Mammary epithelial cell (primary cell): ENCODE results near the gene UBE2G1.

ENCODE experiments used
- EZH2 ChIP-seq: IDR thresholded peaks from 2 replicates; pipeline ENCODE4 v1.6.1; 2012; ENCODE audit warnings: low read length, inconsistent platforms, borderline replicate concordance
- TF ChIP-seq, protein P1 (sequence below), 2 donors: IDR thresholded peaks in 1 of 2; conservative IDR thresholded peaks in 1 of 2; 2 replicates each; pipeline ENCODE4 v1.5.1; 2011 to 2012; ENCODE audit warnings: inconsistent platforms in 2 of 2, low read length in 2 of 2, mild to moderate bottlenecking in 2 of 2, control low read depth in 1 of 2, low read depth in 1 of 2; ENCODE audit not compliant: insufficient read depth in 1 of 2; ENCODE audit errors: extremely low read depth in 1 of 2

DNA sequence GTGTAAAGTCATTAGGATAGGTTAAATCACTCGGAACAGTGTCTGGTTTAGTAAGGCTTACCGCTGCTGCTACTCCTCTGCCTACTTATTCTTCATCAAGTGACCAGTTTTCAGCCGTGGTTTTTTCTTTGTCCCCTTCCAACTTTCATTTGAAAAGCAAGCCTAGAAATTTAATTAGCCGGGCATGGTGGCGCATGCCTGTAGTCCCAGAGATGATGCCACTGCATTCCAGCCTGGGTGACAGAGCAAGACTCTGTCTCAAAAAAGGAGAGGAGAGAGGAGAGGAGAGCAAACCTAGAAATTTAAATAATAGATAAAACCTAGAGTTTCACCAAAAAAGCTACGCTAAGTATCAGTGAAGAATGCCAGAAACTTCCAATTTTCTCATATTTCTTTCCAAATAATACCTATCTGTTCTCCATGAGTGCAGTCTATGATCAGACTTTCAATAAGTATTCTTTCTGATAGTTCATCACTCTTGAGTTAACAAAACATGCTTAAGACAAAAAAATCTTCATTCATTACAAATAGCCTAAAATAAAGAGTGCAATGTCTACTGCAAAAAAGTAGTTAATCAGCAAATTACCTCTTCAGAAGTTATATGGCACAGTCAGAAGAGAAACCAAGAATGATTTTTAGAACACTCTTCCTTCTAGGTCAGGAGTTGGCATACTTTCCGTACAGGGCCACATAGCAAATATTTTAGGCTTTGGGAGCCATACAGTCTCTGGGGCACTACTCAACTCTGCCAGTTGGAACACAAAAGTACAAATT is 117.8 kb downstream of the UBE2G1 start:
- TF ChIP-seq, protein P1, sequence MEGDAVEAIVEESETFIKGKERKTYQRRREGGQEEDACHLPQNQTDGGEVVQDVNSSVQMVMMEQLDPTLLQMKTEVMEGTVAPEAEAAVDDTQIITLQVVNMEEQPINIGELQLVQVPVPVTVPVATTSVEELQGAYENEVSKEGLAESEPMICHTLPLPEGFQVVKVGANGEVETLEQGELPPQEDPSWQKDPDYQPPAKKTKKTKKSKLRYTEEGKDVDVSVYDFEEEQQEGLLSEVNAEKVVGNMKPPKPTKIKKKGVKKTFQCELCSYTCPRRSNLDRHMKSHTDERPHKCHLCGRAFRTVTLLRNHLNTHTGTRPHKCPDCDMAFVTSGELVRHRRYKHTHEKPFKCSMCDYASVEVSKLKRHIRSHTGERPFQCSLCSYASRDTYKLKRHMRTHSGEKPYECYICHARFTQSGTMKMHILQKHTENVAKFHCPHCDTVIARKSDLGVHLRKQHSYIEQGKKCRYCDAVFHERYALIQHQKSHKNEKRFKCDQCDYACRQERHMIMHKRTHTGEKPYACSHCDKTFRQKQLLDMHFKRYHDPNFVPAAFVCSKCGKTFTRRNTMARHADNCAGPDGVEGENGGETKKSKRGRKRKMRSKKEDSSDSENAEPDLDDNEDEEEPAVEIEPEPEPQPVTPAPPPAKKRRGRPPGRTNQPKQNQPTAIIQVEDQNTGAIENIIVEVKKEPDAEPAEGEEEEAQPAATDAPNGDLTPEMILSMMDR (conservative IDR thresholded peaks at IDR 0.05 in 1 of 2, IDR thresholded peaks at IDR 0.05 in 1 of 2; ENCODE audit: extremely low read depth in 1 of 2, insufficient read depth in 1 of 2, low read depth in 1 of 2, low read length in 2 of 2): no peak
- no peak for TF ChIP-seq EZH2
